Subcutaneous adipose tissue (tissue), 4 donors: Measurements from ENCODE around the gene MBD3L3. TPM values are rescaled to one million over a fixed set of nuclear protein-coding genes. Genes with fewer than 3 reads are reported as not detected.
"Not testable (repeated sequence)": the region's sequence is repeated elsewhere in the genome, so short reads cannot be mapped to it uniquely, and the experiment has no call there.

Source experiments
- total RNA-seq, 4 donors: library from RNA; depleted of rRNA; stranded (reverse); fragments of >200 nt; gene quantifications; one replicate each; pipeline ENCODE4 v1.1.0, GENCODE V29; 2016
- TF ChIP-seq, protein P1 (sequence below): fragments of 450-650 bp; IDR thresholded peaks from one replicate; pipeline ENCODE4 v1.5.1; 2016; ENCODE audit warnings: low read depth, mild to moderate bottlenecking, control low read depth, antibody characterized with exemption, moderate library complexity

MBD3L3 gene
- total RNA-seq, 4 donors from 2014 or later: not detected

DNA sequence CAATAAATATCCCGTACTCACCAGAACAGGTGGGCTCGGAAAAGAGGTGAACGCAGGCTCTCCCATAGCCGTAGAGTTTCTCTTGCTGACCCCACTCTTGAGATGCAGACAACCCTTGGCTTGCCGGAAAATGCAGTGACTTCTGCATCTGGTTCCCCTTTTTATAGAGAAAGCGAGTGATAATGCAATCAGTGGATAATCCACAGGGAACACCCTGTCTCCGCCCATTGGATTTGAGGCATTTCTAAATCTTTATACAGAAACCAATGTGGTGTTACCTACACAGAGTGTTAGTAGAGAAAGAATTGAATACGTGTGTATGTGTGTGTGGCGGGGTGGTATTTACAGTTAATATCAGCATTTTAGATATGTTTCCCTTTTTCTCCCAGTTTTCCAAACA is 18.4 kb downstream of the MBD3L3 start, which contains the start of gene MBD3L4:
Gene MBD3L4, minus strand, starts transcription at position 101 of the 400 bp plus-strand sequence. Its CDS starts 35 bp downstream, at position 66.
- TF ChIP-seq, protein P1, sequence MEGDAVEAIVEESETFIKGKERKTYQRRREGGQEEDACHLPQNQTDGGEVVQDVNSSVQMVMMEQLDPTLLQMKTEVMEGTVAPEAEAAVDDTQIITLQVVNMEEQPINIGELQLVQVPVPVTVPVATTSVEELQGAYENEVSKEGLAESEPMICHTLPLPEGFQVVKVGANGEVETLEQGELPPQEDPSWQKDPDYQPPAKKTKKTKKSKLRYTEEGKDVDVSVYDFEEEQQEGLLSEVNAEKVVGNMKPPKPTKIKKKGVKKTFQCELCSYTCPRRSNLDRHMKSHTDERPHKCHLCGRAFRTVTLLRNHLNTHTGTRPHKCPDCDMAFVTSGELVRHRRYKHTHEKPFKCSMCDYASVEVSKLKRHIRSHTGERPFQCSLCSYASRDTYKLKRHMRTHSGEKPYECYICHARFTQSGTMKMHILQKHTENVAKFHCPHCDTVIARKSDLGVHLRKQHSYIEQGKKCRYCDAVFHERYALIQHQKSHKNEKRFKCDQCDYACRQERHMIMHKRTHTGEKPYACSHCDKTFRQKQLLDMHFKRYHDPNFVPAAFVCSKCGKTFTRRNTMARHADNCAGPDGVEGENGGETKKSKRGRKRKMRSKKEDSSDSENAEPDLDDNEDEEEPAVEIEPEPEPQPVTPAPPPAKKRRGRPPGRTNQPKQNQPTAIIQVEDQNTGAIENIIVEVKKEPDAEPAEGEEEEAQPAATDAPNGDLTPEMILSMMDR: not testable (repeated sequence)

DNA sequence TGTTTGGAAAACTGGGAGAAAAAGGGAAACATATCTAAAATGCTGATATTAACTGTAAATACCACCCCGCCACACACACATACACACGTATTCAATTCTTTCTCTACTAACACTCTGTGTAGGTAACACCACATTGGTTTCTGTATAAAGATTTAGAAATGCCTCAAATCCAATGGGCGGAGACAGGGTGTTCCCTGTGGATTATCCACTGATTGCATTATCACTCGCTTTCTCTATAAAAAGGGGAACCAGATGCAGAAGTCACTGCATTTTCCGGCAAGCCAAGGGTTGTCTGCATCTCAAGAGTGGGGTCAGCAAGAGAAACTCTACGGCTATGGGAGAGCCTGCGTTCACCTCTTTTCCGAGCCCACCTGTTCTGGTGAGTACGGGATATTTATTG is 28.2 kb downstream of the MBD3L3 start, which contains the start of gene MBD3L5:
Gene MBD3L5, plus strand, starts transcription at position 301 of the 400 bp plus-strand sequence. Its CDS starts 34 bp downstream, at position 335.
- TF ChIP-seq, protein P1: not testable (repeated sequence)

DNA sequence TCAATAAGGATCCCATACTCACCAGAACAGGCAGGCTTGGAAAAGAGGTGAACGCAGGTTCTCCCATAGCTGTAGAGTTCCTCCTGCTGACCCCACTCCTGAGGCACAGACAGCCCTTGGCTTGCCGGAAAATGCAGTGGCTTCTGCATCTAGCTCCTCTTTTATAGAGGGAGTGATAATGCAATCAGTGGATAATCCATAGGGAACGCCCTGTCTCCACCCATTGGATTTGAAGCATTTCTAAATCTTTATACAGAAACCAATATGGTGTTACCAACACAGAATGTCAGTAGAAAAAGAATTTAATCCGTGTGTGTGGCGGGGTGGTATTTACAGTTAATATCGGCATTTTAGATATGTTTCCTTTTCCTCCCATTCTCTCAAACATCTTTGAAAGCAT is 37.1 kb downstream of the MBD3L3 start, which contains the start of gene MBD3L2B:
Gene MBD3L2B, minus strand, starts transcription at position 101 of the 400 bp plus-strand sequence. Its CDS starts 34 bp downstream, at position 67.
- TF ChIP-seq, protein P1: not testable (repeated sequence)

DNA sequence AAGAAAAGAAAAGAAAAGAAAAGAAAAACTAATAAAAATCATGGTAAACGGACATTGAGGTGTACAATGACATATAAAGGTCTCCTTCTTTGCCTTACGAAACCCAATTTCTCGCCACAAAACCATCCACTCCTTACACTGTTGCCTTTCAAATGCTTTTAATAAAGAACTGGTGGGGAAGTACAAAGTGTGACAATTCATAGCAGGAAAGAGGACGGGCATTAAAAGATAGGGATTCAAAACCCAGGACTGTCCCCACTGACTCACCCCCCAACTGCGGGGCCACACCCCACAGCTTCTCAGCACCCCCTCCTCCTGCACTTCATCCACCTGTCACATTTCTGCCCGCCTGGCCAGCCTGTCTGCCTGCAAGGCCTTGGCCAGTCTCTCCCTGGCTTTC is 39.6 kb downstream of the MBD3L3 start:
- TF ChIP-seq, protein P1: no peak

- TF ChIP-seq, protein P1: no peak
Measured at GRCh38 chr19:7013678-7014077, 44.8 kb downstream of the MBD3L3 start.

DNA sequence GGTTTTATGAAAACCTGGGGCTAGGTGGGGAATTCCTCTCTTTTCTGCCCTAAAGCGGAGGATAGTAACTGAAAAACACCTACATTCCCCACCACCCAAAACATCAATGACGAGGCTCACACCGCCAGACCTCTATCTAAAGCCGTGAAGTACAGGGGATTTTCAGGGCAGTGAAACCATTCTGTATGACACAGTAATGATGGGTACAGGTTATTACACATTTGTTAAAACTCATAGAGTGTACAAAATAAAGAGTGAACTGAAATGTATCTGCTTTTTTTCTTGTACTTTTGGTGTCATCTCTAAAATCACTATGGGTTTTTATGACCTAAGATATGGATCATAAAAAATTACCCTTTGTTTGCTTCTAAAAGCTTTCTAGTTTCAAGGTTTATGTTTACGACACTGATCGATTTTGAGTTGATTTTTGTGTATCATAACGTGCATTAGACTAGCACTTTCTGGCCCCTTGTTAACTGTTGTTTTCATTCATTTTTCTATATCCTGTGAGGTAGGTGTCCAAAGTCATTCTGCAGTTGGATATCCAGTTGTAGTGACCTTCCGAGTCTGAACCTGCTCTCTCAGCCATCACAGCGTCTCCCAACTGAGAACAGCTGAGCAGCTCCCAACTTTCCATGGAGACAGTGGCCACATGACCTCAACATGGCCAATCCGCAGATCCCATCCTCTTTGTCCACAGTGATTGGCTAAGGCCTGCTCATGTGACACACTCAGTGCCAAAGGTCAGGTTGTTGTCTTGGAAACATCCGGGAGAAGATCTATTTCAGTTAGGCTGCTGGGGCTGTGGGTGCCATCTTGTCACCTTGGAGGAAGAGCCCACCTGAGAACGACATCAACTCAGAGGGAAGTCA is 47.5 kb downstream of the MBD3L3 start:
- TF ChIP-seq, protein P1: no peak

DNA sequence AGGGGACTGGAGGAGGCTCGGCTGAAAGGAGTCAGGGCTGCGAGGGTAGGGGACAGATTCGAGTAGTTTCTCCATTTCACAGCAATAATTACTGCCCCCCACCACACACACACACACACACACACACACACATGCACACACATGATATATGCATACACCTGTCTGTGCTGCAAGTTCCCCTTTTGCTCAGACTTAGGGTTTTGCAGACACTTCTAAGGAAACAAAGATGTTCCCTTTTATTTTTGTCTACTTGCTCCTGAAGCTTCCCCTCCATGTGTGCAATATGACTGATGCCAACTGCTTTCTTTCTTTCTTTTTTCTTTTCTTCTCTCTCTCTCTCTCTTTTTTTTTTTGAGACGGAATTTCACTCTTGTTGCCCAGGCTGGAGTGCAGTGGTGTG is 50.6 kb downstream of the MBD3L3 start:
- TF ChIP-seq, protein P1: no peak

Other genes starting within 250 kb of the MBD3L3 start
- under 1 TPM in 1 of 4 donors, not detected in 3; 0.17 TPM for gene ADGRE1, start 171.1 kb downstream of the MBD3L3 start, total RNA-seq
- gene MBD3L2B, start 37.2 kb downstream of the MBD3L3 start, total RNA-seq: not detected
- not detected for gene MBD3L5, start 28.1 kb downstream of the MBD3L3 start, total RNA-seq
- not detected for gene MBD3L4, start 18.5 kb downstream of the MBD3L3 start, total RNA-seq
- gene MBD3L2, start 9.4 kb downstream of the MBD3L3 start, total RNA-seq: not detected
- gene ZNF557, start 11.0 kb upstream of the MBD3L3 start, total RNA-seq: 1 to 10 TPM; 7.9 to 9.1 (median 8.0) TPM
- gene INSR, start 235.7 kb upstream of the MBD3L3 start, total RNA-seq: 100 to 1,000 TPM in 2 of 4 donors, 10 to 100 TPM in 2; 66.0 to 118 (median 106) TPM